ENCODE measurements around the gene RNF220. TPM values are rescaled to one million over a fixed set of nuclear protein-coding genes. Genes with fewer than 3 reads are reported as not detected.

Gene RNF220
- total and polyA plus RNA-seq, 9 of the 15 experiments (the other 6 are each of a cell fraction or from before 2014, with no cell fraction given), result 5.1 to 117 (median 66.9) TPM

- TF ChIP-seq MGA (IDR thresholded peaks at IDR 0.05) (no peak), SMAD1 (IDR thresholded peaks at IDR 0.05; ENCODE audit: low read depth, low read length, partially characterized antibody) (no peak), RHOXF2B (CRISPR knock-in tag; conservative IDR thresholded peaks at IDR 0.05) (no peak)
Observed at GRCh38 chr1:44565259-44565750, 160.2 kb downstream of the RNF220 start (continued).

Data from K562 (cell line).